HG03520 (cell line): ENCODE measurements around the gene CDAN1.
"Not testable (repeated sequence)": the region's sequence is repeated elsewhere in the genome, so short reads cannot be mapped to it uniquely, and the experiment has no call there.

Experiments
- ATAC-seq: cut with Tn5 transposase; IDR thresholded peaks from one replicate; pipeline ENCODE4 v1.9.1; 2021; ENCODE audit warnings: mild to moderate bottlenecking, moderate library complexity; ENCODE audit not compliant: unreplicated experiment

Gene CDAN1

DNA sequence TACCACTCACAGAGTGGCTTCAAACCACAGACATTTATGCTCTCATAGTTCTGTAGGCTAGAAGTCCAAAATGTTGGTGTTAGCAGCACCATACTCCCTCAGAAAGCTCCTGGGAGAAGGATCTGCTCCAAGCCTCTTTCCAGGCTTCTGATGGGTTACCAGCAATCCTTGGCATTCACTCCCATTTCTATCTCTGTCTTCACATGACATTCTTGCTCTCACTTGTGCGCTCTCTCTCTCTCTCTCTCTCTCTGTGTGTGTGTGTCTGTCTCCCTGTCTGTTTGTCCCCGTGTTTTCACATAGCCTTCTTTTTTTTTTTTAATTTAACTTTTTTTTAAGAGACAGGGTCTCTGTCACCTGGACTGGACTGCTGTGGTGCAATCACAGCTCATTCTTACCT is 26.3 kb downstream of the CDAN1 start:
- ATAC-seq, result no peak

DNA sequence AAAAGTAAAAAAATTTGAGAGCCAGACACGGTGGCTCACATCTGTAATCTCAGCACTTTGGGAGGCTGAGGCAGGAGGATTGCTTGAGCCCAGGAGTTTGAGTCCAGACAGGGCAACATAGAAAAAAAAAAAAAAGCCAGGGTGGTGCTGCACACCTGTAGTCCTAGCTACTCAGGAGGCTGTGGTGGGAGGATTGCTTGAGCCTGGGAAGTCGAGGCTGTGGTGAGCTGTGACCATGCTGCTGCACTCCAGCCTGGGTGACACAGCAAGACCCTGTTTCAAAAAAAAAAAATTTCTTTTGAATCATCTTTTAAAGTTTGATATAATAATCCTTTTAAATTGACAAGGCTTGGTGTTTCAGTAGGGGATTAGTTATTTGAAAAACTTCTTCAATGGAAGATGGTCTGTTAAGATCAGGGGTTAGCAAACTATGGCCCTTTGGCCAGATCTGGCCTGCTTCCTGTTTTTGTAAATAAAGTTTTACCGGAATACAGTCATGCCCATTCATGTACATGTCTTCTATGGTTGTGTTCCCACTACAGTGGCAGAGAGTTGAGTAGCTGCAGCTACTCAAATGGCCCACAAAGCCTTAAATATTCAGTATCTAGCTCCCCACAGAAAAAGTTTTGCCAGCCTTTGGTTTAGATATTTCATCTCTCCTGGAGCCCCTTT is 28.9 kb downstream of the CDAN1 start:
- no peak for ATAC-seq

DNA sequence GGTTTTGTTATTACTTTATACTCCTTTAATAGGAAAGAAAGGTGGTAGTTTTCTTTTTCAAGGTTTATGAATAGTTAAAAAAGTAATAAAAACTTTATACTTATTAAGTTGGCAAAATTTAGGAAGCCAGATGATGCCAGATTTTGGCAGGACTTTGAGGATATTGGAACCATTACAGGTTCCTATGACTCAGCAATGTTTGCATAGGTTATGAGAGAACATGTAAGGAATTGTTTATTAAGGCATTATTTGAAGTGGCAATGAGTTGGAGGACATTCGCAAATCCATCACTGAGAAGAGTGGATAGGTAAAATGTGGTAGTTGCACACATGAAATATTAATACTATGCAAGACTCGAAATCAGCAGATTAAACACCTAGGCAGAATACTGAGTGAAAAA is 29.9 kb downstream of the CDAN1 start:
- no peak for ATAC-seq

DNA sequence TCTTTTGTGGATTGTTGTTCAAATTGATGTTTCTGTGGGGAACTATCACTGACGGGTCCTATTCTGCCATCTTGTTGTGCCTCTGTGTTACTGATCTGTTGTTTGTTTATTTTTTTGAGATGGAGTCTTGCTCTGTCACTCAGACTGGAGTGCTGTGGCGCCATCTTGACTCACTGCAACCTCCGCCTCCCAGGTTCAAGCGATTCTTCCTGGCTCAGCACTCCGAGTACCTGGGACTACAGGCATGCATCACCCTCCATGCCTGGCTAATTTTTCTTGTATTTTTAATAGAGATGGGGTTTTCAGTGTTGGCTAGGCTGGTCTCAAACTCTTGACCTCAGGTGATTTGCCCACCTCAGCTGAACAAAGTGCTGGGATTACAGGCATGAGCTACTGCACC is 31.6 kb downstream of the CDAN1 start:
- no peak for ATAC-seq

DNA sequence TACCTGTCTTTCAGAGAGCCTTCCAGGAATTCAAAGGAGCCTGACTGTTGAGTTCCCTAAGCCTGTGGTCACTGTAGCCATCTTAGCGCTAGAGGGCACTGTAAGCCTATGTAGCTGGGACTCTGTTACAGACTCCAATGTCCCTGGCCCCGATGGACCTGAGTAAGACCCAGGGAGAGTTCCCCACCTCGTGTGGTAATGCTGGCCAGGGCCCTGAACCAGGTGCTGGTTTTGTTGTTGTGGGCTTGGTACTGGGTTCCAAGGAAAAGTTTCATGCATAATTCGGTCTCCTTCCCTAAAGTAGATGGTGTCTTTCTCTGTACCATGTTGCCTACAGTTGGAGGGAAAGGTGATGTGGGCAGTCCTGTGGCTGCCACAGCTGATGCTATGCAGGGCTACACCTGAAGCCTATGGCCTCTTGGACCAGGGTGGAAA is 32.4 kb downstream of the CDAN1 start:
- ATAC-seq, result no peak

DNA sequence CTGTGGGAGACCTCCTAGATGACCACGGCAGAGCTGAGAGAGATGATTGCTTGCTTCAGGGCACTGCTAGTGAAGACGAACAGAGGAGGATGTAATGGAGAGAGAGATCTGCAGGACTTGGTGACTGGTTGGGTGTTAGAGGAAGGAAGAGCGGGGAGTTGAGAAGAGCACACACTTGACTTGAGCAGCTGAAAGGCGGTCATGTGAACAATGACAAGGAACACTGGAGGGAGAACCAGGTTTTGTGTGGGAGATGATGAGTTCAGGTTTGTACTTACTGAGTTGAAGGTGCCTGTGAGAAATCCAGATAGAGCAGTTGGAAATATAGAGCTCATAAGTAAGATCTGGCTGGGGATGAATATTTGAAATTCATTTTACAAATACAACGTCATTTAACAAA is 40.3 kb downstream of the CDAN1 start:
- no peak for ATAC-seq

DNA sequence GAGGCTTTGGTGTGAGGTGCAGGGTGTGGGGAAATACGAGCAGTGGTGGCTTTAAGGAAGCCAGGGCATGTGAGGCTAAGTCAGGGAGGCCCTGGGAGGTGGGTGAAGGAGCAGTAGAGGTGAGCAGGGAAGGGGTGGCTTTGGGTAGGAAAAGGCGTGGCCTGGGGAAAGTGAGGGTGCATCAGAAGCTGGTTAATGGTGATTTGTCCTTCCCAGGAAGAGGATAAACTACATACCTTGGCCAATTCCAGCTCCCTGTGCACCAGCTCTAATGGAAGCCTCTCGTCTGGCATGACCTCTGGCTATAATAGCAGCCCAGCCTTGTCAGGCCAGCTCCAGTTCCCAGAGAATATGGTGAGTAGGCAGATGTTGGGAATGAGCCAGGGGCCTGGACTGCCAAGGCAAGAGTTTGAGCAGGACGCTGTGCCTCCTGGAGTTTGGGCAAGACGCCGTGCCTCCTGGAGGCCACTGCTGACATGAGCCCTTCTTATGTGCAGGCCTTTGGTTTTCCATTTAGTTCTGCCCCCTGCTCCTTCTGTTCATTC is 41.3 kb downstream of the CDAN1 start:
- no peak for ATAC-seq

DNA sequence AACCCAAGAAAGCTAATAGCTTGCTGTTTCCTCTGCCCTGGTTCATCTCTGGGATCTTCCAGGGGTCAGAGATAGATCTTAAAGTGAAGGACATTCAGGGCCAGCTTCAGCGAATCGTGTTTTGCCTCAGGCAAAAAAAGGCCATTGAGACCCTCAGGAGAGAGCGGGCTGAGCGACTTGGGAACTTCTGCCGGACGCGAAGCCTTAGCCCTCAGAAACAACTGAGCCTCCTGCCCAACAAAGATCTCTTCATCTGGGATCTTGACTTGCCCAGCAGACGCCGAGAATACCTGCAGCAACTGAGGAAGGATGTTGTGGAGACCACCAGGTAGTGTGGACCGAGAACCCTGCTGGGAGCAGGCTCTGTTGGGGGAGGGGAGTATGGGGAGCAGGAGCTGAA is 42.5 kb downstream of the CDAN1 start:
- no peak for ATAC-seq

DNA sequence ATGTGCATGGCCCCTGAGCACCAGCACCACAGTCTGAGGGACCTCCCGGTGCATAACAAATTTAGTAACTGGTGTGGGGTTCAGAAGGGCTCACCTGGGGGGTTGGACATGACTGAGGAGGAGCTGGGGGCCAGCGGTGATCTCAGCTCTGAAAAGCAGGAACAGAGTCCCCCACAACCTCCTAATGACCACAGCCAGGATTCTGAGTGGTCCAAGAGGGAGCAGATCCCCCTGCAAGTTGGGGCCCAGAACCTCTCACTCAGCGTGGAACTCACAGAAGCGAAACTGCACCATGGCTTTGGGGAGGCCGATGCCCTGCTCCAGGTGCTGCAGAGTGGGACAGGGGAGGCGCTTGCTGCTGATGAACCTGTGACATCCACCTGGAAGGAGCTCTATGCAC is 43.0 kb downstream of the CDAN1 start:
- ATAC-seq, result no peak

DNA sequence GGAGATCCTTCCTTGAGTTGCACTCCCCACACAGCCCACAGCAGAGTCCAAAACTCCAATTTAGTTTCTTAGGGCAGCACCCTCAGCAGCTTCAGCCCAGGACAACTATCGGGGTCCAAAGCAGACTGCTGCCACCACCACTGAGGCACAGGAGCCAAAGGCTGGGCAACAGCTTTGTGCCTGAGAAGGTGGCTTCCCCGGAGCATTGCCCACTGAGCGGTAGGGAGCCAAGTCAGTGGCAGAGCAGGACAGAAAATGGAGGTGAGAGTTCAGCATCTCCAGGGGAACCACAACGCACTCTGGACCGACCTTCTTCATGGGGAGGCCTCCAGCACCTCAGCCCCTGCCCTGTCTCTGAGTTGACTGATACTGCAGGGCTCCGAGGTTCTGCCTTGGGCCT is 43.4 kb downstream of the CDAN1 start:
- no peak for ATAC-seq

DNA sequence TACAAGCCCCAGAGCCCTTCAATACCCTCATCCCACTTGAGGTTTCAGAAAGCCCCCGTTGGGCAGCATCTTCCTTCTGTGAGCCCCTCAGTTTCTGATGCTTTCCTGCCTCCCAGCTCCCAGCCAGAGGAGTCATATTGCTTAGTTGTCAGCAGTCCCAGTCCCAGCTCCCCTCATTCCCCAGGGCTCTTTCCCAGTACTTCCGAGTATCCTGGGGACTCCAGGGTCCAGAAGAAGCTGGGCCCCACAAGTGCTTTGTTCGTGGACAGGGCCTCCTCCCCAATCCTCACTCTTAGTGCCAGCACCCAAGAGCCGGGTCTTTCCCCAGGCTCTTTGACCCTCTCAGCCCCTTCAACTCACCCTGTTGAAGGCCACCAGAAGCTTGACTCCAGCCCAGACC is 43.9 kb downstream of the CDAN1 start:
- ATAC-seq, result no peak

DNA sequence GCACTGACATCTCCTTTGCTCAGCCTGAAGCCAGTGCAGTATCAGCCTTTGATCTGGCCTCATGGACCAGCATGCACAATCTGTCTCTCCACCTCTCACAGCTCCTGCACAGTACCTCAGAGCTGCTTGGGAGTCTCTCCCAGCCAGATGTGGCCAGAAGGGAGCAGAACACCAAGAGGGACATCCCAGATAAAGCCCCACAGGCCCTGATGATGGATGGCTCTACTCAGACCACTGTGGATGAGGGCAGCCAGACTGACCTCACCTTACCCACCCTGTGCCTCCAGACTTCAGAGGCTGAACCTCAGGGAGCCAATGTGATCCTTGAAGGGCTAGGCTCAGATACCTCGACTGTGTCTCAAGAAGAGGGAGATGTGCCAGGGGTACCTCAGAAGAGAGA is 44.4 kb downstream of the CDAN1 start:
- no peak for ATAC-seq

DNA sequence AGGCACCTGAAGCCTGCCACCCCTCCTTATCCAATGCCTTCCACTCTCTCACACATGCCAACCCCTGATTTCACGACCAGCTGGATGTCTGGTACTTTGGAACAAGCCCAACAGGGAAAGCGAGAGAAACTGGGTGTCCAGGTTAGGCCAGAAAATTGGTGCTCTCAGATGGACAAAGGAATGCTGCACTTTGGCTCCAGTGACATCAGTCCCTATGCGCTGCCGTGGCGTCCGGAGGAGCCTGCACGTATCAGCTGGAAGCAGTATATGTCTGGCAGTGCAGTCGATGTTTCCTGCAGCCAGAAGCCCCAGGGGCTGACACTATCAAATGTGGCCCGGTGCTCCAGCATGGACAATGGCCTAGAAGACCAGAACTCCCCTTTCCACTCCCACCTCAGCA is 45.2 kb downstream of the CDAN1 start:
- ATAC-seq, result no peak

DNA sequence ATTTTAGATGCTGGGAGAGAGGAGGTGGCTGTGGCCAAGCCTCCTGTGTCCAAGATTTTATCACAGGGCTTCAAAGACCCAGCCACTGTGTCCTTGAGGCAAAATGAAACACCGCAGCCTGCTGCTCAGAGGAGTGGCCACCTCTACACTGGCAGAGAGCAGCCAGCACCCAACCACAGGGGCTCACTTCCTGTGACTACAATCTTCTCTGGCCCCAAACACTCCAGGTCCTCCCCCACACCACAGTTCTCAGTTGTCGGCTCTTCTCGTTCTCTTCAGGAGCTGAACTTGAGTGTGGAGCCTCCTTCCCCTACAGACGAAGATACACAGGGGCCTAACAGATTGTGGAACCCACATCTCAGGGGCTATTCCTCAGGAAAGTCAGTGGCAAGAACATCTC is 45.6 kb downstream of the CDAN1 start:
- no peak for ATAC-seq

DNA sequence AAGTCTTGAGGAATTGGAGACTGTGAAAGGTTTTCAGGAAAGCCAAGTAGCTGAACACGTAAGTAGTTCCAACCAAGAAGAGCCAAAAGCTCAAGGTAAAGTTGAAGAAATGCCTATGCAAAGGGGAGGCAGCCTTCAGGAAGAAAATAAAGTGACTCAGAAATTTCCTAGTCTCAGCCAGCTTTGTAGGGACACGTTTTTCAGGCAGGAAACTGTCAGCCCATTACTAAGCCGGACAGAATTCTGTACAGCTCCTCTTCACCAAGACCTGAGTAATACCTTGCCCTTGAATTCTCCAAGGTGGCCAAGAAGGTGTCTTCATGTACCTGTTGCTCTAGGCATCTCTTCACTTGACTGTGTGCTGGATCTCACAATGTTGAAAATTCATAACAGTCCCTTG is 48.6 kb downstream of the CDAN1 start:
- ATAC-seq, result no peak

DNA sequence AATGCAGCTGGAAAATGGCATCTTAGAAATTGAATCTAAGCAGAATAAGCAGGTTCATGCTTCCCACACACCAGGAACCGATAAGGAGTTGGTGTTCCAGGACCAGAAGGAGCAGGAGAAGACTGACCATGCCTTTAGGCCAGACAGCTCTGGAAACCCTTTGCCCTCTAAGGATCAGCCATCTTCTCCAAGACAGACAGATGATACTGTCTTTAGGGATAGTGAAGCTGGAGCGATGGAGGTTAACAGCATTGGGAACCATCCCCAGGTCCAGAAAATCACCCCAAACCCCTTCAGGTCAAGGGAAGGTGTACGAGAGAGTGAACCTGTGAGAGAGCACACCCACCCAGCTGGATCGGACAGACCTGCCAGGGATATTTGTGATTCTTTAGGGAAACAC is 49.2 kb downstream of the CDAN1 start:
- no peak for ATAC-seq

DNA sequence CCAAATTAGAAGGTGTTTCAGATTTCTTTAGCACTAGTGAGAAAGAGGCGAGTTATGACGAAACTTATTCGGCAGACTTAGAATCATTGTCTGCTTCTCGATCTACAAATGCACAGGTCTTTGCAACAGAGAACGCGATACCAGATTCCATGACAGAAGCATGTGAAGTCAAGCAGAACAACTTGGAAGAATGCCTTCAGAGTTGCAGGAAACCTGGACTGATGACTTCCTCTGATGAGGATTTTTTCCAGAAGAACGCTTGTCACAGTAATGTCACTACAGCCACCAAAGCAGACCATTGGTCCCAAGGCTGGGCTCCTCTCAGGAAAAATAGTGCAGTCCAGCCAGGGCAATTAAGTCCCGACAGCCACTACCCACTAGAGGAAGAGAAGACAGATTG is 50.6 kb downstream of the CDAN1 start:
- no peak for ATAC-seq

DNA sequence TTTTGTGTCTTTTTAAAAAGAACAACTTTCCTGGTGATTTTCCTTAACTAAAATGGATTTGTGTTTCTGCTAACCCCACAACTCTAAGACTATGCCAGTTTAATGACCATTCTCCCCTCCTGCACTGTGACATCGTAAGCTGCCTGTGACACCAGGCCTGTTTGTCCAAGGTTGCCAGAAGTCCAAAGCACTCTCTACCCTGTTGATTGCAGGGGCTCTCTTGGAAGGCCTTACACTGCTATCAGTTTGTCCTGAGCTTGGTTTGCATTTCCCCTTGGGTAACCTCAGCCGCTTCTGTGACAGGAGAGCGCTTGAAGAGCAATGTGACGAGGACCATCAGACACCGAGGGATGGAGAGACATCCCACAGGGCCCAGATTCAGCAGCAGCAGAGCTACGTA is 55.8 kb downstream of the CDAN1 start:
- no peak for ATAC-seq

DNA sequence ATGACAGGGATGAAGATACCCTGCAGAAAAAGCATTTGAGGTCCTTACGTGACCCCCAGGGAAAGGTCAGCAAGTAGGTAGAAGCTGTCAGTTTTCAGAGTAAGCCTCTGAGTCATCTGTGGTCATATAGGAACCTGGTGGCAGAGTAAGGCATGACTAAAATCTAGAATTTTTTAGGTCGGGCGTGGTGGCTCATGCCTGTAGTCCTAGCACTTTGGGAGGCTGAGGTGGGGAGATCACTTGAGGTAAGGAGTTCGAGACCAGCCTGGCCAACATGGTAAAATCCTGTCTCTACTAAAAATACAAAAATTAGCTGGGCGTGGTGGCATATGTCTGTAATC is 56.8 kb downstream of the CDAN1 start:
- ATAC-seq, result not testable (repeated sequence)

DNA sequence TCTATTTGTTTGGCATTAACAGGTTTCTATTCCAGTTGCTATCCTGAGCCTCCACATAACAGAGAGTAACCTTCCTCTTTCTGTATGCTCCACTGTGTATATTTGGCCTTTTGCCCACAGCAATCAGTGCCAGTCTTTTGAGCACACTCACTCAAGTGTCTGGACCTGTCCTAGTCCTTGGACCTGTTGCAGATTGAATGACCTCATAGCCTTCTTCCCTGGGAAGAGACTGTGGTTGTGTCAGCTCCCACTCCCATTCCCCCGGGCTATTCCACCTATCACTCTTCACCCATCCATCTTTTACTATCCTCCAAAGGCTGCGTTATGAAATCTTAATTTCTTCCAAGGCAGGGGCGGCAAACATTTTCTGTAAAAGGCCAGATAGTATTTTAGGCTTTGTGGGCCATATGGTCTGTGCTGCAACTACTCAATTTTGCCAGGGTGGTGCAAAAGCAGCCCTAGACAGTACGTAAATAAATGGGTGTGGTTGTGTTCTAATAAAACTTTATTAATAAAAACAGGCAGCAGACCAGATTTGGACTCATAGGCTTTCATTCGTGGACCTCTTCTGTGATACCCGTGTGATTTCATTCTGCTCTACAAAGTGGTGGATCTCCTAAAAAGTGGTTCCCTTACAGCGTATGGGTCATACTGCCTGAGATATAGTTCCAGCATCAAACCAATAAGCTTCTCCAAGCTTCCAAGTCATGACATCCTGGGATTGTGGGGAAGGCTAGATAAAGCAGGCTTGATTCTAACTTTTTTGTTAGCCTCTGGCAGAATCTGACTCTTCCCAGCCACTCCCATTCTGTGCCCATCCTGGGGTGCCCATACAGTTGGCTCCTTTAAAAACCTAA is 57.4 kb downstream of the CDAN1 start:
- ATAC-seq, result no peak

DNA sequence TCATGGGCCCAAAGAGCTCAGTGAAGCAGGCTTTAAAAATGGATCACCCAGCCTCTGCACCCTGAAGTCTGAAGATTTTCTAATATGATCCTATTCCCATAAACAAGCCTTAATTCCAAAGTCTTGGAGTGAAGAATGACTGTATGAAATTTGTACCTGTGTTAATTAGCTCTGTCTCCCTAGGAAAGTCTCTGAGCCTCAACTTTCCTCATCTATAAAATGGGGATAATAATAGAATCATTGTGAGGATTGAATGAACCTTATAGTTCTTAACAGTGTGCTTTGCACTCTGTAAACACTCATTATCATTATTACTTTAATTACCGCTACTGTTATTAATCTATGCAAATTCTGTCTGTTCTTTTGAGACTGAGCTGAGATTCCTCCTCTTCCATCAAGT is 61.9 kb downstream of the CDAN1 start:
- no peak for ATAC-seq

DNA sequence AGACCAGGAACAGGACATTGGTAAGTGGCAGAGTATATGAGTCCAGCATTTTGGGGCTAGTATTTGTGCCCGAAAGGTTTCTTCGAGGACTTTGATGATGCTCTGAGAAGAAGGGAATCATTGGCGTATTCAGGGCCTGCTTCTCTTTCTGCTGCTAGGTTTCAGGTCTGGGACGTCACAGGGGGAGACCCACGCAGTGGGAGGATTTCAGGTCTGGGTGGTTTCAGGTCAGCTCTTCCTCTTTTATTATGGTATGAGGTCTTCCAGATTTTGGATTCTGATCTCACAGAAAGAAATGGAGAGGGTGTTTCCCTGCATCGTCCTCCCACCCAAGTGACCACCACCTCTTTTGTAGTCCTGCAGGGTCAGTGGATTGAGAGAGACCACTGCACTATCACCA is 62.5 kb downstream of the CDAN1 start:
- no peak for ATAC-seq
